HG02885 (cell line): ENCODE measurements around the gene UBXN2A.
"Not testable (repeated sequence)": the region's sequence is repeated elsewhere in the genome, so short reads cannot be mapped to it uniquely, and the experiment has no call there.

Experiments used
- ATAC-seq: cut with Tn5 transposase; IDR thresholded peaks from one replicate; pipeline ENCODE4 v1.9.1; 2021; ENCODE audit warnings: mild to moderate bottlenecking; ENCODE audit not compliant: unreplicated experiment, poor library complexity

The UBXN2A gene

GRCh38 chr2:23940718-23941620, 706 bp downstream of the UBXN2A start:
- peak; percentile 68 for ATAC-seq

GRCh38 chr2:23941644-23942043, 1.4 kb downstream of the UBXN2A start:
- ATAC-seq, result no peak

- no peak for ATAC-seq
Observed at GRCh38 chr2:23943666-23944065, 3.4 kb downstream of the UBXN2A start.

GRCh38 chr2:23944527-23944926, 4.3 kb downstream of the UBXN2A start:
- no peak for ATAC-seq

- no peak for ATAC-seq
Observed at GRCh38 chr2:23944976-23945375, 4.7 kb downstream of the UBXN2A start.

- no peak for ATAC-seq
Observed at GRCh38 chr2:23947350-23947749, 7.1 kb downstream of the UBXN2A start.

GRCh38 chr2:23952558-23952957, 12.3 kb downstream of the UBXN2A start:
- not testable (repeated sequence) for ATAC-seq

GRCh38 chr2:23953625-23954024, 13.4 kb downstream of the UBXN2A start:
- ATAC-seq, result no peak

- no peak for ATAC-seq
Observed at GRCh38 chr2:23954325-23955014, 14.2 kb downstream of the UBXN2A start.

GRCh38 chr2:23967846-23968245, 27.6 kb downstream of the UBXN2A start:
- no peak for ATAC-seq

- no peak for ATAC-seq
Observed at GRCh38 chr2:23976883-23977282, 36.6 kb downstream of the UBXN2A start.

GRCh38 chr2:23988371-23988770, 48.1 kb downstream of the UBXN2A start:
- ATAC-seq, result no peak

GRCh38 chr2:23992931-23993330, 52.7 kb downstream of the UBXN2A start:
- no peak for ATAC-seq

- no peak for ATAC-seq
Observed at GRCh38 chr2:23993736-23994269, 53.5 kb downstream of the UBXN2A start.

- ATAC-seq, result no peak
Observed at GRCh38 chr2:23994567-23994966, 54.3 kb downstream of the UBXN2A start.

GRCh38 chr2:24007693-24008092, 67.4 kb downstream of the UBXN2A start:
- ATAC-seq, result no peak

- no peak for ATAC-seq
Observed at GRCh38 chr2:24008672-24009366, 68.6 kb downstream of the UBXN2A start.

- ATAC-seq, result no peak
Observed at GRCh38 chr2:24009367-24009679, 69.1 kb downstream of the UBXN2A start.

GRCh38 chr2:24009680-24010476, 69.6 kb downstream of the UBXN2A start, which contains the start of gene MFSD2B:
Gene MFSD2B, plus strand, starts transcription at chr2:24010085. Its CDS starts 12 bp downstream, at chr2:24010097.
- no peak for ATAC-seq
